Trophoblast cell (in vitro differentiated cells and primary cell): ENCODE results near the gene ZSCAN20.
A peak's percentile ranks its signal among the peaks of the same experiment; 100 is the strongest.

ENCODE experiments used
- DNase-seq, 2 donors: peaks; one replicate each; pipeline ENCODE4 v3.0.0-alpha.2; 2016
- H2AFZ ChIP-seq: 2 replicates; pipeline ENCODE4 v1.6.1; 2013; ENCODE audit warnings: low read length, moderate library complexity, mild to moderate bottlenecking; ENCODE audit not compliant: insufficient read depth, poor library complexity
- H2AK5ac ChIP-seq: 2 replicates; pipeline ENCODE4 v1.6.1; 2013; ENCODE audit warnings: mild to moderate bottlenecking, low read length
- H2BK120ac ChIP-seq: 2 replicates; pipeline ENCODE4 v1.6.1; 2013; ENCODE audit warnings: low read length, mild to moderate bottlenecking, moderate library complexity; ENCODE audit not compliant: insufficient read depth, poor library complexity
- H2BK12ac ChIP-seq: 2 replicates; pipeline ENCODE4 v1.6.1; 2013; ENCODE audit warnings: mild to moderate bottlenecking, low read length, moderate library complexity
- H2BK5ac ChIP-seq: 2 replicates; pipeline ENCODE4 v1.6.1; 2013; ENCODE audit warnings: low read length, low read depth, moderate library complexity, mild to moderate bottlenecking; ENCODE audit not compliant: poor library complexity
- H3K14ac ChIP-seq: 2 replicates; pipeline ENCODE4 v1.6.1; 2013; ENCODE audit warnings: mild to moderate bottlenecking, low read length
- H3K18ac ChIP-seq: 2 replicates; pipeline ENCODE4 v1.6.1; 2013; ENCODE audit warnings: mild to moderate bottlenecking, low read length
- H3K23ac ChIP-seq: 2 replicates; pipeline ENCODE4 v1.6.1; 2013; ENCODE audit warnings: low read length
- H3K27ac ChIP-seq: 2 replicates; pipeline ENCODE4 v1.5.1; 2013; ENCODE audit warnings: low read depth, mild to moderate bottlenecking, inconsistent platforms, low read length, moderate library complexity
- H3K27me3 ChIP-seq: 2 replicates; pipeline ENCODE4 v1.6.1; 2013; ENCODE audit warnings: inconsistent platforms, mild to moderate bottlenecking, low read length, moderate library complexity; ENCODE audit not compliant: insufficient read depth
- H3K36me3 ChIP-seq, 2 experiments: 1 replicate in 1 of 2; 2 replicates in 1 of 2; pipeline ENCODE4 v1.6.1; 2013; ENCODE audit warnings: low read length in 2 of 2, mild to moderate bottlenecking in 2 of 2, moderate library complexity in 1 of 2; ENCODE audit not compliant: insufficient read depth in 2 of 2, control insufficient read depth in 1 of 2
- H3K4ac ChIP-seq: 2 replicates; pipeline ENCODE4 v1.6.1; 2013; ENCODE audit warnings: low read depth, mild to moderate bottlenecking, low read length, moderate library complexity
- H3K4me1 ChIP-seq, 2 experiments: 1 replicate in 1 of 2; 2 replicates in 1 of 2; pipeline ENCODE4 v1.6.1; 2013; ENCODE audit warnings: low read length in 2 of 2, mild to moderate bottlenecking in 2 of 2, moderate library complexity in 1 of 2; ENCODE audit not compliant: insufficient read depth in 2 of 2, control insufficient read depth in 1 of 2
- H3K4me2 ChIP-seq: 2 replicates; pipeline ENCODE4 v1.6.1; 2013; ENCODE audit warnings: inconsistent platforms, mild to moderate bottlenecking, low read length, moderate library complexity
- H3K4me3 ChIP-seq: 2 replicates; pipeline ENCODE4 v1.5.1; 2013; ENCODE audit warnings: mild to moderate bottlenecking, low read depth, low read length, inconsistent platforms
- H3K79me1 ChIP-seq: one replicate; pipeline ENCODE4 v1.6.1; 2013; ENCODE audit warnings: low read length
- H3K79me2 ChIP-seq: 2 replicates; pipeline ENCODE4 v1.6.1; 2013; ENCODE audit warnings: low read length, mild to moderate bottlenecking; ENCODE audit not compliant: control insufficient read depth, insufficient read depth, poor library complexity
- H3K9ac ChIP-seq: 2 replicates; pipeline ENCODE4 v1.6.1; 2013; ENCODE audit warnings: mild to moderate bottlenecking, low read length
- H3K9me3 ChIP-seq: 2 replicates; pipeline ENCODE4 v1.6.1; 2013; ENCODE audit warnings: low read depth, mild to moderate bottlenecking, control low read depth, inconsistent platforms, low read length; ENCODE audit not compliant: insufficient read depth
- H4K12ac ChIP-seq: 2 replicates; pipeline ENCODE4 v1.6.1; 2013; ENCODE audit warnings: low read depth, mild to moderate bottlenecking, low read length, moderate library complexity
- H4K8ac ChIP-seq: 2 replicates; pipeline ENCODE4 v1.6.1; 2013; ENCODE audit warnings: low read depth, mild to moderate bottlenecking, low read length, moderate library complexity
- H4K91ac ChIP-seq: one replicate; pipeline ENCODE4 v1.6.1; 2013; ENCODE audit warnings: low read depth, mild to moderate bottlenecking, low read length, moderate library complexity
- WGBS: extraction: QIAGEN DNeasy Blood & Tissue Kit; methylation state at CpG from one replicate; pipeline ENCODE4 v1.1.7; 2013; ENCODE audit warnings: missing lambda C conversion rate; ENCODE audit not compliant: insufficient read length, insufficient coverage; ENCODE audit errors: extremely low coverage; 5-methylcytosine and 5-hydroxymethylcytosine counted together

Gene ZSCAN20

GRCh38 chr1:33459691-33460090 lies 12.8 kb upstream of the ZSCAN20 start:
- H2AK5ac ChIP-seq = no peak overlapping the region
- H3K14ac ChIP-seq = no peak overlapping the region
- no CpG with 5 or more reads among the region's 4 CpGs for WGBS
- peaks cover 2 to 4% of the 10 kb centered on the region in 2 experiments for H3K4me1 ChIP-seq
- H3K79me2 ChIP-seq = no peaks in the 10 kb centered on the region
- H3K9ac ChIP-seq = no peak overlapping the region
- no peak overlapping the region for H3K4me2 ChIP-seq
- H3K36me3 ChIP-seq = no peaks in the 10 kb centered on the region
- H3K9me3 ChIP-seq = peaks cover under 1% of the 10 kb centered on the region
- no peak overlapping the region for H3K18ac ChIP-seq
- H3K4ac ChIP-seq = no peak overlapping the region
- no peak overlapping the region for H2BK120ac ChIP-seq
- H3K79me1 ChIP-seq = no peaks in the 10 kb centered on the region
- no peak overlapping the region for H3K23ac ChIP-seq
- no peak overlapping the region for H2BK5ac ChIP-seq
- H4K8ac ChIP-seq = no peak overlapping the region
- no peak overlapping the region for H3K27ac ChIP-seq
- no peak overlapping the region for H2AFZ ChIP-seq
- H2BK12ac ChIP-seq = no peak overlapping the region
- H4K91ac ChIP-seq = no peak overlapping the region
- no peak overlapping the region for H3K4me3 ChIP-seq
- H4K12ac ChIP-seq = no peak overlapping the region
- peak in 1 of 2 donors; percentile 28 for DNase-seq
- no peaks in the 10 kb centered on the region for H3K27me3 ChIP-seq

DNA sequence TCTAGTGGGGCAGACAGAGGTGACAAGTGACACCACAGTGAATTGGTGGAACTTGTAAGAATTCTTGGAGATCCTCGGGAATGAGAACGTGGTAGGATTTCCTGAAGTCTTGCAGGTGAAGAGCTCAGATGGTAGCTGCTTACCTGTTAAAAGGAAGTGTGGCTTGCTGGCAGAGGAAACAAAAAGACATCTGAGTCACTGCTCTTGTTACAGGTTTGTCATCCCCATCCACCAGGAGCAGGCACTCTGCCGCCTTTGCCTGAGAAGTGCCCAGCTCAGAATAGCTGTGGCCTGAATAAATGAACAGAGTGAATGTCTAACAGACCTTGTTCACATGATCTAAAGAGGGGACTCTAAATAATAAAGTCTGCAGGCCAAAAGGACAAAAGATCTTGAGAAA lies 12.3 kb upstream of the ZSCAN20 start:
- no peak overlapping the region for H3K14ac ChIP-seq
- no peak overlapping the region for H3K4me3 ChIP-seq
- H4K91ac ChIP-seq = no peak overlapping the region
- no peak overlapping the region for H4K8ac ChIP-seq
- H3K79me1 ChIP-seq = no peaks in the 10 kb centered on the region
- no peaks in the 10 kb centered on the region for H3K27me3 ChIP-seq
- no peak overlapping the region for H3K18ac ChIP-seq
- H3K9me3 ChIP-seq = no peaks in the 10 kb centered on the region
- peaks cover 2 to 4% of the 10 kb centered on the region in 2 experiments for H3K4me1 ChIP-seq
- no peaks in the 10 kb centered on the region for H3K36me3 ChIP-seq
- H2BK5ac ChIP-seq = no peak overlapping the region
- H2BK12ac ChIP-seq = no peak overlapping the region
- WGBS = no CpG with 5 or more reads among the region's 3 CpGs
- DNase-seq = no peak
- no peak overlapping the region for H3K27ac ChIP-seq
- H3K4ac ChIP-seq = no peak overlapping the region
- no peak overlapping the region for H3K4me2 ChIP-seq
- no peak overlapping the region for H2AFZ ChIP-seq
- H2BK120ac ChIP-seq = no peak overlapping the region
- H3K23ac ChIP-seq = no peak overlapping the region
- H3K9ac ChIP-seq = no peak overlapping the region
- H2AK5ac ChIP-seq = no peak overlapping the region
- H3K79me2 ChIP-seq = no peaks in the 10 kb centered on the region
- H4K12ac ChIP-seq = no peak overlapping the region

GRCh38 chr1:33460947-33461629 lies 11.4 kb upstream of the ZSCAN20 start:
- Histone ChIP-seq H2AFZ (no peak overlapping the region), H2BK12ac (no peak overlapping the region), H3K79me2 (no peaks in the 10 kb centered on the region), H4K91ac (no peak overlapping the region), H3K4me1 (peaks cover 2 to 4% of the 10 kb centered on the region in 2 experiments), H3K4me3 (no peak overlapping the region), H2BK5ac (no peak overlapping the region), H3K23ac (no peak overlapping the region), H3K4me2 (no peak overlapping the region), H2BK120ac (no peak overlapping the region), H3K9ac (no peak overlapping the region), H4K12ac (no peak overlapping the region), H3K27me3 (no peaks in the 10 kb centered on the region), H3K79me1 (no peaks in the 10 kb centered on the region), H4K8ac (no peak overlapping the region), H3K4ac (no peak overlapping the region), H3K36me3 (no peaks in the 10 kb centered on the region), H2AK5ac (no peak overlapping the region), H3K27ac (no peak overlapping the region), H3K14ac (no peak overlapping the region), H3K18ac (no peak overlapping the region), H3K9me3 (no peaks in the 10 kb centered on the region)
- WGBS = no CpG with 5 or more reads among the region's 4 CpGs
- DNase-seq = peak in 1 of 2 donors; percentile 12

GRCh38 chr1:33462405-33463164 lies 9.9 kb upstream of the ZSCAN20 start:
- Histone ChIP-seq H3K23ac (no peak overlapping the region), H3K36me3 (no peaks in the 10 kb centered on the region), H3K14ac (no peak overlapping the region), H3K4me2 (no peak overlapping the region), H3K9me3 (no peaks in the 10 kb centered on the region), H3K4me1 (peaks cover 2 to 4% of the 10 kb centered on the region in 2 experiments), H3K4ac (no peak overlapping the region), H2BK5ac (no peak overlapping the region), H3K79me1 (no peaks in the 10 kb centered on the region), H3K18ac (no peak overlapping the region), H3K27me3 (no peaks in the 10 kb centered on the region), H2BK12ac (no peak overlapping the region), H2BK120ac (no peak overlapping the region), H3K4me3 (no peak overlapping the region), H3K9ac (no peak overlapping the region), H4K8ac (no peak overlapping the region), H4K12ac (no peak overlapping the region), H2AK5ac (no peak overlapping the region), H4K91ac (no peak overlapping the region), H2AFZ (no peak overlapping the region), H3K27ac (no peak overlapping the region), H3K79me2 (no peaks in the 10 kb centered on the region)
- no peak for DNase-seq
- whole genome bisulfite sequencing = no CpG with 5 or more reads among the region's 8 CpGs
